ENCODE data around the gene CREB5. TPM values are rescaled to one million over a fixed set of nuclear protein-coding genes. Genes with fewer than 3 reads are reported as not detected.

Gene CREB5
- total RNA-seq, 1 experiment from 2014 or later = 5.2 TPM

DNA sequence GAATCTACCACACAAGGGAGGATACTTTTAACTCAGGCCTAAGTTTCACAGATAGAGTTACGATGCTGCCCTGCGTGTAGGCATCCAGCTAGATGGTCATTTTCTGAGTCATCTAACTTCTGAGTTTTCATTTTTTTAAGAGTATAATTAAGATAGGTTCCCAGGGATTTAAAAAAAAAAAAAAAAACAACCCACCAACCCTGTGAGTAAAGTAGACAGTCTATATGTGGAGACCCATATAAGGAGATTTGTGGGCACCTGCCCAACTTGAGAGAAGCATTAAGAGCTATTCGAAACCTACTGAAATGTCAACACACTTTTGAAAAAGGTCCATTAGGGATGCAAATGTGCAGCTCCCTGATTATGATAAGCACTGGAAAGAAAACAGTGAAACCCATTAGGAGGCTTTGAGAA is 288.5 kb downstream of the CREB5 start:
- Histone ChIP-seq H4K20me1 (ENCODE audit: low read length) (no peaks in the 10 kb centered on the region), H3K9me2 (replicated peaks; ENCODE audit: low read length) (no peaks in the 10 kb centered on the region), H3K9ac (ENCODE audit: low read length) (no peak overlapping the region), H3K4me1 (ENCODE audit: insufficient read depth, low read length) (no peaks in the 10 kb centered on the region), H3F3A (ENCODE audit: low read length, unreplicated experiment) (no peaks in the 10 kb centered on the region), H3K4me3 (ENCODE audit: low read length) (no peak overlapping the region), H3K9me3 (ENCODE audit: low read length) (no peaks in the 10 kb centered on the region), H3K27ac (ENCODE audit: low read length) (no peak overlapping the region), H3K36me3 (ENCODE audit: low read depth, low read length) (no peaks in the 10 kb centered on the region), H3K27me3 (ENCODE audit: low read length) (no peaks in the 10 kb centered on the region), H3K4me2 (ENCODE audit: low read length) (no peak overlapping the region), H2AFZ (ENCODE audit: low read length) (no peak overlapping the region), H3K79me2 (ENCODE audit: low read length) (no peaks in the 10 kb centered on the region)
- intact Hi-C loops (cut with micrococcal nuclease) = no loop called here
- POLR2A ChIA-PET (ENCODE audit: unreplicated experiment) = no interaction called here
- TF ChIP-seq EZH2 (IDR thresholded peaks at IDR 0.05; ENCODE audit: low read length, unreplicated experiment) (no peak), EZH2phosphoT487 (IDR thresholded peaks at IDR 0.05; ENCODE audit: borderline replicate concordance, low read length) (no peak)
- TF ChIP-seq, protein P1, sequence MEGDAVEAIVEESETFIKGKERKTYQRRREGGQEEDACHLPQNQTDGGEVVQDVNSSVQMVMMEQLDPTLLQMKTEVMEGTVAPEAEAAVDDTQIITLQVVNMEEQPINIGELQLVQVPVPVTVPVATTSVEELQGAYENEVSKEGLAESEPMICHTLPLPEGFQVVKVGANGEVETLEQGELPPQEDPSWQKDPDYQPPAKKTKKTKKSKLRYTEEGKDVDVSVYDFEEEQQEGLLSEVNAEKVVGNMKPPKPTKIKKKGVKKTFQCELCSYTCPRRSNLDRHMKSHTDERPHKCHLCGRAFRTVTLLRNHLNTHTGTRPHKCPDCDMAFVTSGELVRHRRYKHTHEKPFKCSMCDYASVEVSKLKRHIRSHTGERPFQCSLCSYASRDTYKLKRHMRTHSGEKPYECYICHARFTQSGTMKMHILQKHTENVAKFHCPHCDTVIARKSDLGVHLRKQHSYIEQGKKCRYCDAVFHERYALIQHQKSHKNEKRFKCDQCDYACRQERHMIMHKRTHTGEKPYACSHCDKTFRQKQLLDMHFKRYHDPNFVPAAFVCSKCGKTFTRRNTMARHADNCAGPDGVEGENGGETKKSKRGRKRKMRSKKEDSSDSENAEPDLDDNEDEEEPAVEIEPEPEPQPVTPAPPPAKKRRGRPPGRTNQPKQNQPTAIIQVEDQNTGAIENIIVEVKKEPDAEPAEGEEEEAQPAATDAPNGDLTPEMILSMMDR (conservative IDR thresholded peaks at IDR 0.05; ENCODE audit: low read depth, low read length) = no peak
- CTCF ChIA-PET = no interaction called here
- DNase-seq (no peak), ATAC-seq (no peak)
- no TSS peak for BruUV-seq (replicated peaks)

DNA sequence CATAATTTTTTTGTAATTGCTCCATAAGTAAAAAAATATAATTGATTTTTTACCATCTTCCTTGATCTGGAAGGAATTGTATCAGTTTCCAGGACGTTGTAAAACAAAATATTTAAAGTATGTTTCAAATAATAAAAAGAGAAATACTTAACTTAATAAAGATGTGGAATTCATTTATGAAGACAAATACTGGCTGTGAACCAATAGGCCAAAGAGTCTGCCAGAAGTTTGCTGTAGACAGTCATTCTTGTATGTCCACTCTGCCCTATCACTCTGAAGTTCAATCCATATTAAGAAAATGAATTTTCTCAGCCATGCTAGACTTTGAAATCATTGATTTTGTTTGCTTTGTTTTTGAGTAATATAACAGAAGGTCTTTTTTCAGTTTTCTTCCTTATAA is 289.4 kb downstream of the CREB5 start:
- CTCF ChIA-PET = no interaction called here
- no TSS peak for BruUV-seq (replicated peaks)
- Histone ChIP-seq H3K9me2 (replicated peaks; ENCODE audit: low read length) (no peaks in the 10 kb centered on the region), H3K9ac (ENCODE audit: low read length) (no peak overlapping the region), H3K36me3 (ENCODE audit: low read depth, low read length) (no peaks in the 10 kb centered on the region), H3K27ac (ENCODE audit: low read length) (no peak overlapping the region), H3K4me2 (ENCODE audit: low read length) (no peak overlapping the region), H4K20me1 (ENCODE audit: low read length) (no peaks in the 10 kb centered on the region), H3F3A (ENCODE audit: low read length, unreplicated experiment) (no peaks in the 10 kb centered on the region), H3K4me3 (ENCODE audit: low read length) (no peak overlapping the region), H3K27me3 (ENCODE audit: low read length) (no peaks in the 10 kb centered on the region), H3K9me3 (ENCODE audit: low read length) (no peaks in the 10 kb centered on the region), H3K79me2 (ENCODE audit: low read length) (no peaks in the 10 kb centered on the region), H3K4me1 (ENCODE audit: insufficient read depth, low read length) (no peaks in the 10 kb centered on the region), H2AFZ (ENCODE audit: low read length) (no peak overlapping the region)
- ATAC-seq = no peak
- DNase-seq = no peak
- TF ChIP-seq EZH2phosphoT487 (IDR thresholded peaks at IDR 0.05; ENCODE audit: borderline replicate concordance, low read length) = no peak
- TF ChIP-seq, protein P1 (conservative IDR thresholded peaks at IDR 0.05; ENCODE audit: low read depth, low read length) = no peak
- no peak for TF ChIP-seq EZH2 (IDR thresholded peaks at IDR 0.05; ENCODE audit: low read length, unreplicated experiment)
- POLR2A ChIA-PET (ENCODE audit: unreplicated experiment) = no interaction called here
- intact Hi-C loops (cut with micrococcal nuclease) = no loop called here

DNA sequence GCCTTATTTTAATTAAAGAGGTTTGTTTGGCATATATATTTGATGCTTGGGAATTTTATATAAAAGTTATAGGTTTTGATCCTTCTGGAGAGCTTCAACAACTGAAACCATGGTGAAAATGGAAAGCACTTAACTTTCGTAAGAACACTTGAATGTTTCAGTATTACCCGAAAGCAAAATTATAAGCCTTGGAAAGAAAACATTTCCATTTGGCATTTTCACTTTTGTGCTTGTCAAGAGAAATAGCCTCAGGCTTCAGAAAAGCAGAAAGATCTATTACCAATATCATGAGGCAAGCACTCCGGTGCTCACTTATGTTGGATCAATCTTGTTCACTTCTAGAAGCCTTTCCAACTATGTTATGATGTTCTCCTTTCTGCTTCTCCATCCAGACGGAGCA is 289.9 kb downstream of the CREB5 start:
- H2AFZ ChIP-seq (ENCODE audit: low read length) = no peak overlapping the region
- no peak overlapping the region for H3K9ac ChIP-seq (ENCODE audit: low read length)
- no peaks in the 10 kb centered on the region for H3K4me1 ChIP-seq (ENCODE audit: insufficient read depth, low read length)
- H4K20me1 ChIP-seq (ENCODE audit: low read length) = no peaks in the 10 kb centered on the region
- no peaks in the 10 kb centered on the region for H3K9me3 ChIP-seq (ENCODE audit: low read length)
- no peak overlapping the region for H3K4me3 ChIP-seq (ENCODE audit: low read length)
- CTCF ChIA-PET = no interaction called here
- POLR2A ChIA-PET (ENCODE audit: unreplicated experiment) = no interaction called here
- H3K27me3 ChIP-seq (ENCODE audit: low read length) = no peaks in the 10 kb centered on the region
- H3F3A ChIP-seq (ENCODE audit: low read length, unreplicated experiment) = no peaks in the 10 kb centered on the region
- intact Hi-C loops (cut with micrococcal nuclease) = no loop called here
- H3K27ac ChIP-seq (ENCODE audit: low read length) = no peak overlapping the region
- H3K4me2 ChIP-seq (ENCODE audit: low read length) = no peak overlapping the region
- no peaks in the 10 kb centered on the region for H3K79me2 ChIP-seq (ENCODE audit: low read length)
- H3K36me3 ChIP-seq (ENCODE audit: low read depth, low read length) = no peaks in the 10 kb centered on the region
- ATAC-seq (no peak), DNase-seq (no peak)
- TF ChIP-seq EZH2phosphoT487 (IDR thresholded peaks at IDR 0.05; ENCODE audit: borderline replicate concordance, low read length) (no peak), EZH2 (IDR thresholded peaks at IDR 0.05; ENCODE audit: low read length, unreplicated experiment) (no peak)
- TF ChIP-seq, protein P1 (conservative IDR thresholded peaks at IDR 0.05; ENCODE audit: low read depth, low read length) = no peak
- BruUV-seq (replicated peaks) = no TSS peak
- no peaks in the 10 kb centered on the region for H3K9me2 ChIP-seq (replicated peaks; ENCODE audit: low read length)

All from PC-3 (cell line).